ENCODE results near the gene MAB21L4.

The MAB21L4 gene

DNA sequence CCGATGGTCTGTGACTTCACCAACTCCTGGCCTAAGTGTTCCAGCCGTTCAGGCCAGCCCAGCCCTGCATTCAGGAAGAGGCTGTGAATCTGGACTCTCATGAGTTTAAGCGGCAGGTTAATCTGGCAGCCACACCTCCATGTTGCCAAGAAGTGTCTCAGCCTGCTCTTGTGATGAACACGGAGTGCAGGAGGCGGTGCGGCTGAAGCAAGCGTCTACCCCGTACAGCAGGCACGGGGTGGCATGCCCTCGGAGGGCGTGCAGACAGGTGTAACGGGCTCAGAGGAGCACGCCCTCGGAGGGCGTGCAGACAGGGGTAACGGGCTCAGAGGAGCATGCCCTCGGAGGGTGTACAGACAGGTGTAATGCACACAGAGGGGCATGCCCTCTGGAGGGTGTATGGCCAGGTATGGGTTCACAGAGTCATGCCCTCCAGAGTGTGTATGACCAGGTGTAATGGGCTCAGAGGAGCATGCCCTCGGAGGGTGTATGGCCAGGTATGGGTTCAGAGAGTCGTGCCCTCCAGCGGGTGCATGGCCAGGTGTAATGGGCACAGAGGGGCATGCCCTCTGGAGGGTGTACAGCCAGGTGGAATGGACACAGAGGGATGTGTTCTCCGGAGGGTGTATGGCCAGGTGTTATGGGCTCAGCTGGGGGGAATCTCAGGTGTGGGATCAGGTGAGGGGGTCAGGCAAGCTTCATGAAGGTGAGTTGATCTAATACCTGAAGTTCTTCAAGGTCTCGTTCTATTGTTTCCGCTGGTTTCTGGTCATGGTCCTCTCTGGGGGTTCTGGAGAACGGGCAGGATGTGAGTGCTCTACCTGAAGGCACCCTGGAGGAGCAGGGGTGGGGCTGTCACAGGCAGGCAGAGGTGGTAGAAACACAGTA lies 32.8 kb upstream of the MAB21L4 start:
- CTCF ChIA-PET, result no interaction called here
- Mint-ChIP-seq H3K9me3 (no peaks in the 10 kb centered on the region), H3K27me3 (peaks cover 9% of the 10 kb centered on the region), H3K4me1 (no peaks in the 10 kb centered on the region), H3K27ac (no peak overlapping the region), H3K4me3 (no peak overlapping the region), H3K36me3 (no peaks in the 10 kb centered on the region)
- DNase-seq, result peak; percentile 13

DNA sequence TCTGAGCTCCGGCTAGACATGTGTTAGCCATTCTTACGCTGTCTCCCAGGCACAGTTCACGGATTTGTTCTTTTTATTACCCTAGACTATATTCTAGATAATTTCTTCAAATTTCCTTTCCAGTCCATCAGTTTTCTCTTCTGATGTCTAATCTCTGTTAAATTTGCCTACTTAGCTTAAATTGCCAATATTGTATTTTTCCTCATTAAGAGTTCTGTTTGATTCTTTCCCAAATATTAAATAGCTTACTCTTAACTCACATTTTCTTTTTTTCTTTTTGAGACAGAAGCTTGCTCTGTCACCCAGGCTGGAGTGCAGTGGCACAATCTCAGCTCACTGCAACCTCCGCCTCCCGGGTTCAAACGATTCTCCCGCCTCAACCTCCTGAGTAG lies 31.4 kb upstream of the MAB21L4 start:
- DNase-seq, result no peak
- peaks cover 9% of the 10 kb centered on the region for H3K27me3 Mint-ChIP-seq
- H3K27ac Mint-ChIP-seq, result no peak overlapping the region
- no peaks in the 10 kb centered on the region for H3K9me3 Mint-ChIP-seq
- no peaks in the 10 kb centered on the region for H3K4me1 Mint-ChIP-seq
- CTCF ChIA-PET, result no interaction called here
- H3K4me3 Mint-ChIP-seq, result no peak overlapping the region
- no peaks in the 10 kb centered on the region for H3K36me3 Mint-ChIP-seq

DNA sequence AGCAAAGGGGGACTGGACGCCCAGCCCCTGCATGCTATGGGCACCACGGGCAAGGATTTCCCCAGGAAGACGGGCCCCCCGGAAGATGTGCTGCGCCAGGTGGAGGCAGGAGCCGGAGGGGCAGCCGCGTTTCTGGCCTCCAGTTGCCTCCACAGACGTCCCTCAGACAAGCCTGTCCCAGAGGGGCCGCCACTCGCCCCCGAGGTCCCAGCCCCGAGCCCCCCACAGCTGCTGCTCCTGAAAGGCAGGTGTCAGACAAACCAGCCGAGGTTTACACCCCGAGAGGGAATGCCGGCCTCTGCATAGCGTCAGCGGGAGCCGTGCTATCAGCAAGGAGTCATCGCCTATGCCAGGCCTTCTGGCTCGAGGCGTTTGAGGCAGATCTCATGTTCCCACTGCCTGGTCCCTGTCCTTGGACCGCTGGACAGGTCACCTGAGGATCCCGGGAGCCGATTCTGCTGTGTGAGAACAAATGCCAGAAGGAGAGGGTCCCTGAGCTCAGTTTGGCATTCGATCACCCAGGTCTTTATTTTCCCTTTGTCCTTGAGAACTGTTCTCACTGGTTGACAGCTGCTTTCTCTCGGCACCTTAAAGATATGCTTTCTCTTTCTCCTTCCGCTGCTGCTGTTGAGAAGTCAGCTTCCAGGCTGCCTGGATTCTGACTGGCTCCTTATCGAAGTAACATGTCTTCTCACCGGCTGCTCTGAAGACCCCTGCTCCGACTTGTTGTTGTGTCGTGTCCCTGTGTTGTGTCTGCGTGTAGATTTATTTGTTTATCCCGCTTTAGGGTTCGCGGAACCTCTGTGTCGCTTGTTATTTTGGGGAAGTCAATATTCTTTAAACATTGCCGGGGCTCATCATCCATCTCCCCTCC lies 30.8 kb upstream of the MAB21L4 start:
- DNase-seq, result peak; percentile 17
- Mint-ChIP-seq H3K4me3 (no peak overlapping the region), H3K27ac (no peak overlapping the region), H3K9me3 (no peaks in the 10 kb centered on the region), H3K4me1 (no peaks in the 10 kb centered on the region), H3K36me3 (no peaks in the 10 kb centered on the region), H3K27me3 (peaks cover 9% of the 10 kb centered on the region)
- CTCF ChIA-PET, result interaction anchor here (1.0 kb wide), 1 partner anchor 12 kb away, joined by 3 read pairs; no protein-coding TSS in a partner anchor

DNA sequence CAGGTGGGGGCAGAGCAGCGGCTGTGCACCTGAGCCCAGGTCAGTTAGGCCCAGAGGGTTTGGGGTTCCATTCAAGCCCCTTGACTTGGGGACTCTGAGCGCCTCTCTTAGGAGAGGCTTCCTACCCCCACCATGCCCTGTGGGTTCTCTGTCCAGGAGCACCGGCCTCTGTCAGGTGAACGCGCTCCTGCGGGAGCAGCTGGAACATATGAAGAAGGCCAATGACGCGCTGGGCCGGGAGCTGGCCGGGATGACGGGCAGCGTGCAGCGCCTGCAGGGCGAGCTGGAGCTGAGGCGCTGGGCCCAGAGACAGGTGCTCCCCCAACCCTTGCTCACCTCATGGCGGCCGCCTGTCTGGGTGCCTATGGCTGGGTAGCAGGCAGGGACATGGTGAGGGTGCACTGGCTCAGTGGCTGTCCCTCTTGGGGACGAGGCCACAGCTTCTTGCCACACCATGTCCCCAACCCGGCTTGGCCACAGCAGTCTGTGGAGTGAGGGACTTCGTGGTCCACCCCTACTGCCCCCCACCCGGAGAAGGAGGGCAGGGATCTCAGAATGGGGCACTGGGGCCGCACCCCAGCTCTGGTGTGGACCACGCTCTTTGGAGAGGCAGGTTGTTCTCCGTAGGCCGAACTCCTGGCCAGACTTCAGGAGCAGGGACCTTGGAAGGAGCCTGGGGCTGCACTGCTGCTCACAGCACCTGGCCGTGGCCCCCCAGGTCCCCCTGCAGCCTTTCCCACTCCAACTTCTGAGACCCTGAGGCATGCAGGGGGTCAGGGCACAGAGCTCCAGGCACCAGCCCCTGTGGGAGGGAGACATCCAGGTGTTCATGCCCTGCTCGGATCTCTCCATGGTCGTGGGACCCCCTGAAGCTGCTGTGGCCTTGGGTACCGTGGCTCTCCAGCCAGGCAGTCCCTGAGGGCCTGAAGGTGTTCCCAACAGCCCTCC lies 29.9 kb upstream of the MAB21L4 start:
- no peaks in the 10 kb centered on the region for H3K4me1 Mint-ChIP-seq
- H3K9me3 Mint-ChIP-seq, result no peaks in the 10 kb centered on the region
- no peaks in the 10 kb centered on the region for H3K36me3 Mint-ChIP-seq
- H3K27ac Mint-ChIP-seq, result no peak overlapping the region
- DNase-seq, result peak; percentile 19
- H3K27me3 Mint-ChIP-seq, result peaks cover 9% of the 10 kb centered on the region
- no peak overlapping the region for H3K4me3 Mint-ChIP-seq
- CTCF ChIA-PET, result interaction anchor here (1.0 kb wide), 1 partner anchor 11 kb away, joined by 3 read pairs; no protein-coding TSS in a partner anchor

DNA sequence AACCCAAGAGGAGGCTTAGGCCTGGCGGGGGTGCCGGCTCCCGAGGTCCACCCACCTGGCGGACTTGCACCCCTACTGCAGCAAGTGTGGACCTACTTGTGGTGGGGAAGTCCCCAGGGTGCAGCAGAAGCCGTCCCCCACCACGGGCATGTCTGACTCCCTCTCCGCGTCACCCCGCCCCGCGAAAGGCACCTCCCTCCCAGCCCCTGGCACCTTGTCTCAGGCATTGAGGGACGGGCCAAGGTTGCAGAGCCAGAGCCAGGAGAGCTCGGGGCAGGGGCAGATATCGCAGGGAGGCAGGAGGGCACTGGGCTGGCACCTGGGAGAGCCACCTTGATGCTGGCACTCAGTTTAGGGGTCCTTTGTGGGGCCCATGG lies 29.2 kb upstream of the MAB21L4 start:
- H3K4me1 Mint-ChIP-seq, result no peaks in the 10 kb centered on the region
- H3K27me3 Mint-ChIP-seq, result peaks cover 9% of the 10 kb centered on the region
- H3K27ac Mint-ChIP-seq, result no peak overlapping the region
- peak; percentile 23 for DNase-seq
- H3K9me3 Mint-ChIP-seq, result no peaks in the 10 kb centered on the region
- no peak overlapping the region for H3K4me3 Mint-ChIP-seq
- no peaks in the 10 kb centered on the region for H3K36me3 Mint-ChIP-seq
- CTCF ChIA-PET, result no interaction called here

DNA sequence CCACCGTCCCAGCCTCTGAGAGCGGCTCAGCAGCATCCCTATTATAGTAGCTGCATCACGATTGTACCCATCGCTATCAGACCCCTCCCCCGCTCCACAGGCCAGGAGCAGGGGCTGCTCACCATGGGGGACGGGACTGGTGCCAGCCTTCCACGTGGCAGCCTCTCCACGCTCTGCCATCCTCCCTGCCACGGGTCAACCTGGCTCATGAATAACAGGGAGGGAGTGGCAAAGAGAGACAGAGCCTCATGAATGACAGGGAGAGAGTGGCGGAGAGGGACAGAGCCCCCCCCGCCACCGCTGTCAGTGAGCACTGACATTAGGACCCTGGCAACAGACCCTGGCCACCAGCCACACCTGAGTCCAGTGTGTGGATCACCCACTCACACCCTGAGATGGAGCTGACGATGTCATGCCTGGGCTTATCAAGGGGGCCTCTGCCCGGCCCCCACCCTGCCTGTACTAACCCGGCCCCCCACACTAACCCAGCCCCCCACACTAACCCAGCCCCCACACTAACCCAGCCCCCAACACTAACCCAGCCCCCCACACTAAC lies 27.1 kb upstream of the MAB21L4 start:
- DNase-seq, result peak; percentile 15
- no peaks in the 10 kb centered on the region for H3K4me1 Mint-ChIP-seq
- CTCF ChIA-PET, result no interaction called here
- no peaks in the 10 kb centered on the region for H3K36me3 Mint-ChIP-seq
- H3K27me3 Mint-ChIP-seq, result peaks cover 7% of the 10 kb centered on the region
- no peaks in the 10 kb centered on the region for H3K9me3 Mint-ChIP-seq
- H3K27ac Mint-ChIP-seq, result no peak overlapping the region
- H3K4me3 Mint-ChIP-seq, result no peak overlapping the region

DNA sequence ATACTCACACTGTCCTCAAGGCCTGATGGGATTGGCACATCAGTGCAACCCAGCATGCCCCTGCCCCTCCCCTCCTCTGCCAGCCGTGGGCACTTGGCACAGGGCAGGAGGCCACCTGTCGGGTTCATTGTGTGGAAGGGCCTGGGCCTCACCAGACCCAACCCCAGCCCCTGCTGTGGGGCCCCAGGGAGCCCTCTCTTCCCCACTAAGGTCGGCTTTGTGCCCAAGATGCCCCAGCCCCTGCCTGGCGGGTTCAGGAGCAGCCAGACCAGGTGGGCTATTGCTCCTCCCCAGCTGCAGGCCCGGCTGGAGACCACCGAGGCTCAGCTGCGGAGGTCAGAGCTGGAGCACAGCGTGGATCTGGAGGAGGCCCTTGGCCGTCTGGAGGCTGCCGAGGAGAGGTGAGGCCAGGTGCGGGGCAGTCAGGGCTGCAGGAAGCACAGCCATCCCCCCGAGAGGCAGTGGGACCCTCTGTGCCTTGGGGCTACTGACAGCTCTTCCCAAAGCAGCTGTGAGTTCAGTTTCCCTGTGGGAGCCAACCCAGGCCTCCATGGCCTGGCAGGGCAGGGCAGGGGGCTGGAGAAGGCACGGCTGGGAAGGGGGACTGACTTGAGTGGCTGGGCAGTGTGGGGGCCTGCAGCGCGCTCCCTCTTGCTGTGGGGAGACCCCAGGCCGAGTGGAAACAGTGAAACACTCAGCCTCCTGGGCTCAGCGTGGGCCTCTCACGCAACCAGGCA lies 26.5 kb upstream of the MAB21L4 start:
- CTCF ChIA-PET, result no interaction called here

DNA sequence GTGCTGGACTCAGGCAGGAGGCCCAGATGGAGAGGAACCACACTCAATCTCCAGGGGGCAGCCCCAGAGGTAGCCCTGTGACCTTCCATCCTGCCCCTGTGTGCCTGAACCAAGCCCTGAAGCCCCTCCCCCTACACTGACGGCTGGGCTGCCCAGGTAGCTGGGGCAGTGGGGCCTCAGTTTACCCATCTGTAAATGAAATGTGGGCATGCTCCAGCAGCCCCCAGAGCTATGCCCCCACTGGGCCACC lies 26.0 kb upstream of the MAB21L4 start:
- Mint-ChIP-seq H3K27me3 (peaks cover 16% of the 10 kb centered on the region), H3K4me1 (no peaks in the 10 kb centered on the region), H3K4me3 (no peak overlapping the region), H3K36me3 (no peaks in the 10 kb centered on the region), H3K9me3 (no peaks in the 10 kb centered on the region), H3K27ac (no peak overlapping the region)
- DNase-seq, result peak; percentile 8
- CTCF ChIA-PET, result no interaction called here

More for the DNA sequence above, 26.5 kb upstream of the MAB21L4 start:
- Mint-ChIP-seq H3K27me3 (peaks cover 12% of the 10 kb centered on the region), H3K27ac (no peak overlapping the region), H3K4me1 (no peaks in the 10 kb centered on the region), H3K36me3 (no peaks in the 10 kb centered on the region), H3K4me3 (no peak overlapping the region), H3K9me3 (no peaks in the 10 kb centered on the region)
- peak; percentile 10 for DNase-seq

DNA sequence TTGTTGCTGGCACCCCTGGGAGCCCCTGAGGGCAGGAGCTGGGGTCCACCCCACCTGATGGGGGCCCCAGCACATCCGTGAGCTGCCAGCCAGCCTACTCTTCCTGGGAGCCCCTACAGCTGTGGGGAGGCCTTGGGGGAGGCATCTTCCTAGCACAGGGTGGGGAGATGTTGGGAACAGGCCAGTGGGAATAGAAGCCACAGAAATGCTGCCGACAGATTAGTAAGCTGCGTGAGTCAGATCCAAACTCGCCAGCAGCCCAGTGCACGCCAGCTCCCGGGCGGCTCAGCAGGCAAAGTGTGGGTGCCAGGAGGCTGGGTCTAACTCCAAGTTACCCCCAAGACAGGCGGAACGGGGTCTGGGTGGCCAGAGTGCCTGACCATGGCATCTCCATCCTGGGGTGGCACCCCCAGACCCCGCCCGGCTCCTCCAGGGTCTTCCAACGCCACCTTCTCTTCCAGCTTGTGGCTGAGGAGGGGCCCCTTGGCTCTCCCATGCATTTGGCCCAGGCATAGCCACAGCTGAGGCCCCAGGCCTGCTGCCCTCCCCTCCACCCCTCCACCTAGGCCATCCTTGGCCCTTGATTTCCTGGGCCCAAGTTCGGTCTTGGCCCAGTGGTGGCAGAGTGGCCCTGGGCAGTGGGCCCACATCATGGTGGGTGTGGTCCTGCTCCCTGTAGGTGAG lies 25.5 kb upstream of the MAB21L4 start:
- Mint-ChIP-seq H3K36me3 (no peaks in the 10 kb centered on the region), H3K27ac (no peak overlapping the region), H3K9me3 (no peaks in the 10 kb centered on the region), H3K4me1 (no peaks in the 10 kb centered on the region), H3K27me3 (peaks cover 16% of the 10 kb centered on the region), H3K4me3 (no peak overlapping the region)
- CTCF ChIA-PET, result no interaction called here
- DNase-seq, result peak; percentile 11

DNA sequence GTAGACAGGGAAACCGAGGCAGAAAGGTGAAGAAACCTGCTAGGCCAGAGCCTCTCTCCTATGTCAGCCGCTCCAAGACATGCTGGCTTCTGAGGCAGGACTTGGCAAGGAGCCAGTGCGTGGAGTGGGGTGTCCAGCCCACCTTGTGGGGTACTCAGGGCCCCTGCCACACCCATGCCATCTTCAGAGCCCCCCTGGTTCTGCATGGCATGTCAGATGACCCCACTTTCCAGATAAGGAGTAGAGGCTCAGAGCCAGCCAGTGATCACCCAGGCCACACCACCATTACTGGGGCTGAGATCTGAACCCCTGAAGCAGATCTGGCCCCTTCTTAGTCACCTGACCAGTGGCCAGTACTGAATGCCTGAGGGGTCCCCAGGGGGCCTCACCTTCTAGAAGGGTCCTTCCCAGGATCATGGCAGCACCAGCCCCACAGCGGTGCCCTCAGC lies 24.9 kb upstream of the MAB21L4 start:
- CTCF ChIA-PET, result no interaction called here
- H3K9me3 Mint-ChIP-seq, result no peaks in the 10 kb centered on the region

DNA sequence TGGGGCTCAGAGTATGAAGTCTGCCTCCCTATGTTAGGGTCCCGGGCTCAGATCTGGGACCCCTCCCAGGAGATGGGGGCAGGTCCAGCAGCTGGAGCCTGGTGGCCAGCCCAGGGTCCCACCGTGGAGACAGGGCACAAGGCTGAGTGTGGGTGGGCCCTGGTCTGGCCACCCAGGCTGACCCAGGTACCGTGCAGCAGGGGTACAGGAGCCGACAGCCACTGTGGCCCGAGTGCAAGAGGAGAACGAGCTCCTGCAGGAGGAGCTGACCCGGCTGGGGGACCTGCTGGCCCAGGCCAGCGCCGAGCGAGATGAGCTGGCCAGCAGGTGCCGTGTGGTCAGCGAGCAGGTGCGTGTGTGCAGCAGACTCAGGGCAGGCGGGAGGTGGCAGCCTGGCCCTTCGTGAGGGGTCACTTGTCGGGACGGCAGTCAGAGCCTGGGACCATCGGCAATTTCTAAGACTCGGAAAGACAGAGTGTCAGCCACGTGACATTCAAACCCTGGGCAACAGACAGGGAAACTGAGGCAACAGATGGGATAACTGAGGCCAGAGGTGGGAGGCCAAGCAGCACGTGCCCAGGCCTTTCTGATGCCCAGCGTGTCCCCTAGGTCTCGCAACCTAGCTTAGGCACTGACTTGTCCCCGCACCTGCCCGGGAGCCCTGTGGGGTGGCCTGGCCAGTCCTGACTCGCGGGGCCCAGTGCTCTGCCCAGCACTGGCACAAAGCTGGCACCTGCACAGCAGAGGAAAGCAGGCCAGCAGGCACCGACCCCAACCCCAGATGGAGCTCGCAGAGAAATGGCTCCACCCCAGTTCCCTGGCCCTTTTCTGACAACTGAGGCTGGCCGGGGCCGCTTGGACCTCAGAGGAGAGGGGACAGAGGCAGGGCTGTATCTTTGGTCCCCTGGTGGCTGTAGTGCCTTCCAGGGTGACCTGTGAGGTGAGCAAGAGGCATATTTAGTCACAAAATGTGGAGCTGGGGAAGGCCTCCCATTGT lies 24.1 kb upstream of the MAB21L4 start:
- Mint-ChIP-seq H3K9me3 (no peaks in the 10 kb centered on the region), H3K27me3 (peaks cover 29% of the 10 kb centered on the region), H3K36me3 (no peaks in the 10 kb centered on the region), H3K27ac (no peak overlapping the region), H3K4me3 (no peak overlapping the region), H3K4me1 (no peaks in the 10 kb centered on the region)
- CTCF ChIA-PET, result no interaction called here
- peak; percentile 13 for DNase-seq

More for the DNA sequence above, 24.9 kb upstream of the MAB21L4 start:
- Mint-ChIP-seq H3K36me3 (no peaks in the 10 kb centered on the region), H3K27ac (no peak overlapping the region), H3K27me3 (peaks cover 21% of the 10 kb centered on the region), H3K4me1 (no peaks in the 10 kb centered on the region), H3K4me3 (no peak overlapping the region)
- DNase-seq, result peak; percentile 16

DNA sequence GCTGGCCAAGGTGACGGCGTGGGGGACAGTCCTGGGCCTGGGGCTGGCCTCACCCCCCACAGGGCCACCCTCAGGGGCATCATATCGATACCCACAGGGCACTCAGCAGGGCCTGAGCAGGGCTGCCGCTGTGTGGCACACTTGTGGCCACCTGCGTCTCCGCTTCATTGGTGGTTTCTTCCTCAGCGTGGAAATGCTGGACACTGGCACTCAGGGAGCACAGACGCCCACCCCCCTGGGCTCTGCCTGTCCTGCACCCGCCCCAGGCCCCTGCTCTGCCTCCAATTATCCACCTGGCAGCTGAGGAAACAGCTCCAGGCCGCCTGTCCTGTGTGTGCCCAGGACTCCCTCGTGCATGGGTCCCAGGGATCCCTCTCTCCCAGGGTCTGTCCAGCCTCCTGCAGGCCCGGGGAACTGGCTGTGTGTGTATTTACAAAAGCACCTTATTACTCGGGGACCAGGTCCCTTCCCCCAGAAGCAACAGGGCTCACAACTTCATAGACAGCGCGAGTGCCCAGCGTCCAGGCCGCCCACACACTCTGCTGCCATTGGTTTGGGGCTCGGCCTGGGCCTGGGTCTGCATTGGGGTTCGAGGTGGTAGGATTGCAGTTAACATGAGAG lies 23.3 kb upstream of the MAB21L4 start:
- Mint-ChIP-seq H3K4me3 (no peak overlapping the region), H3K36me3 (no peaks in the 10 kb centered on the region), H3K9me3 (no peaks in the 10 kb centered on the region), H3K27ac (no peak overlapping the region), H3K4me1 (no peaks in the 10 kb centered on the region), H3K27me3 (peaks cover 37% of the 10 kb centered on the region)
- DNase-seq, result peak; percentile 11
- CTCF ChIA-PET, result no interaction called here

Measured in activated naive CD4-positive, alpha-beta T cell treated with anti-CD3 and anti-CD28 coated beads, Interleukin-2, amount 10 ng/mL, durations not matched to agents 7 days and 5 days (primary cell).